ENCODE data around the gene SLK.

The SLK gene

GRCh38 chr10:103991393-103992128, 24.6 kb downstream of the SLK start:
- DNase-seq = no peak

- no peak for DNase-seq
Measured at GRCh38 chr10:103995134-103995533, 28.2 kb downstream of the SLK start.

DNA sequence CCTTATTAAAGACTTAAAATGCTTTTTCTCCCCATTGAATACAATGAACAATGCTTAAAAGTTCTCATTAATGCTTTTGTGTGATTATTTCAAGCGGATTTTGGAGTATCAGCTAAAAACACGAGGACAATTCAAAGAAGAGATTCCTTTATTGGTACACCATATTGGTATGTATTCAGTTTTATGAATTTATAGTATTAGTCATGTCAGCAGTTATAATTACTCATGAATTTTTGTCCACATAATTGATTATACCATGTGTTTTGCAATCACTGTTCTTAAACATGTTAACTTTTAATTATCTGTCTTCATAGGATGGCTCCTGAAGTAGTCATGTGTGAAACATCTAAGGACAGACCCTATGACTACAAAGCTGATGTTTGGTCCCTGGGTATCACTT, 31.9 kb downstream of the SLK start:
- no peak for DNase-seq

DNA sequence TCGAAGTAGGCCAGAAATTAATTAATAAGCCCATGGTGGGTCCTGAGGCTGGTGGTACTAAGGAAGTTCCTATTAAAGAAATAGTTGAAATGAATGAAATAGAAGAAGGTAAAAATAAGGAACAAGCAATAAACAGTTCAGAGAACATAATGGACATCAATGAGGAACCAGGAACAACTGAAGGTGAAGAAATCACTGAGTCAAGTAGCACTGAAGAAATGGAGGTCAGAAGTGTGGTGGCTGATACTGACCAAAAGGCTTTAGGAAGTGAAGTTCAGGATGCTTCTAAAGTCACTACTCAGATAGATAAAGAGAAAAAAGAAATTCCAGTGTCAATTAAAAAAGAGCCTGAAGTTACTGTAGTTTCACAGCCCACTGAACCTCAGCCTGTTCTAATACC, 36.0 kb downstream of the SLK start:
- DNase-seq = no peak

- DNase-seq = no peak
Measured at GRCh38 chr10:104005172-104005863, 38.4 kb downstream of the SLK start.

DNA sequence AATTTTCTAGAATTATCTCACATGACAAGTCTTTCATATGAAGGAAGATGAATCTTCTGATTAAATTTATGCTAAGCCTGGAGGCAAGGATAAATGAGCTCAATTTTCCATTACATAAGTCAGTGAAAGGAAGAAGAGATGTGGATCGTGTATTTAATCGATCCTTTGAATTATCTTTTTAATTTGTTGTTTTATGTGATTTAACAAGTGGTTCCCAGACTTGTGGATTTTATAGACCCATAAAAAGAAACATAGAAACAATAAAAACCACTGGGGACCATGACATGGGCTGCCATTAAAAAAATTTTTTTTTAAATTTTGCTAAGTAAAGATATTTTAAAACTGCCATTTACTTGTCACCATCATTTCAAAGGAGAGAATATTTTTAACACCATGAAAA, 45.0 kb downstream of the SLK start:
- DNase-seq = no peak

GRCh38 chr10:104013489-104013888, 46.5 kb downstream of the SLK start:
- no peak for DNase-seq

- no peak for DNase-seq
Measured at GRCh38 chr10:104014176-104014575, 47.2 kb downstream of the SLK start.

DNA sequence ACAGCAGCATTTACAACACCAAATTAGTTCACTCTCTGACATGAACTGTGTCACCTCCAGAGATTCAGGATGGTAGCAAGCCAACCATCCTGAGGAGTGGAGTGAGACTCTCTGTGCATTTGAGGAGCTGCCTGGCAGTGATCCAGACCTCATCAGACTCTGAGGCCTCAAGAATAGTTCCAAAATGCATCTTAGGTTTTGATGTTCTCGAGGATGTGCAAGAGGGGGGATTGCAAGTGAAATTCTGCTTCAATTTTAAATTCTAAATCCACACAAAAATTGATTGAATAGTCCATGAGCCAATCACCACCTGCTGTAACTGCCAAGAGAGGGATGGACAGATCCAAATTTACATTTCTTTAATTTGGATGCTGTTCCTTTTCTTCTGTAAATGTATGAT, 49.7 kb downstream of the SLK start:
- DNase-seq = no peak

GRCh38 chr10:104018471-104018870, 51.5 kb downstream of the SLK start:
- no peak for DNase-seq

DNA sequence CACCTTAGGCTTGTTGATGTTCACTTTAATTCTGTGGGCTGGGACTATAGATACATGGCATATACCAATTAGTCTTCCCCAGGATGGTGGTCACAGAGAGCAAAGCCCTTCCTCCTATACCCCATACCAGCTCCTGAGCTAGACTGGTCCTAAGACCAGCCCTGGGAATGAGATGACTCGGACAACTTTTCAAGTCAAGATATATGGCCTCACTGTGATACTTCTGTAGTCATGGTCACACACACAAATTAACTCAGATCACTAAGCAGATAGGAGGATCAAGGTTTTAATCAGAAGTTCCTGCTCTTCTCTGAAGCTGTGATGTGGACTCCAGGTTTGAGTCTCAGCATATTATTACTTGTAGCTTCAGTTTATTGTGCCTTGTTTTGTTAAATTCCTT, 53.1 kb downstream of the SLK start:
- no peak for DNase-seq

- DNase-seq = no peak
Measured at GRCh38 chr10:104021246-104021645, 54.3 kb downstream of the SLK start.

DNA sequence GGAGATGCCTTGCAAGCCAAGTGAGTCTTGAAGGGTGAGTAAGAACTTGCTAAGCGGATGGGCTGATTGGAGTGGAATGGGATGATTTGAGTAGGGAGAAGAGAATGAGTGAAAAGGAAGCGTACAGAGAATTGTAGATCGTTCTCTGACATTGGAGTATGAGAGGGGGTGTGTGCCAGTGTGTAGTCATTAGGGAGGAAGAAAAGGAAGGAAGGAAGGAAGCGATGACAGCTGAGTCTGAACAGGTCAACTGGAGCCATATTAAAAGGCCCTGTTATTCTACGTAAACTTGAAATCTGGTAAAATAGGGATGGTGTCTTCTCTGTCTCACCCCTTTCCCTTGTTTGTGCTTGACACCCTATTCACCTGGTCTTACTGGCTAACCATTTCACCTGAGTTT, 55.1 kb downstream of the SLK start:
- DNase-seq = no peak

DNA sequence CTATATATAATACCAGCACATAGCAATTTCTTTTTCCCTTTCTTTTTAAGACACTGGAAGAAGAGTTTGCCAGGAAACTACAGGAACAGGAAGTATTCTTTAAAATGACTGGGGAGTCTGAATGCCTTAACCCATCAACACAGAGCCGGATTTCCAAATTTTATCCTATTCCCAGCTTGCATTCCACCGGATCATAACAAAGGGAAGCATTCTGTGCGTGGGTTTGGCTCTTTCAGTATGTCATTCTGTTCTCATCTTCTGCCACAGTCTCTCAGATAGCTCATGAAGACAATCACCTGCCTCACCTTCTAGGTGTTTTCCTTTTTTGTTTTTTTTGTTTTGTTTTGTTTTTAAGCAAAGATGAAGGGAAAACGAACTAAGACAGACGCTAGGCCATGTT, 58.6 kb downstream of the SLK start:
- DNase-seq = no peak

DNA sequence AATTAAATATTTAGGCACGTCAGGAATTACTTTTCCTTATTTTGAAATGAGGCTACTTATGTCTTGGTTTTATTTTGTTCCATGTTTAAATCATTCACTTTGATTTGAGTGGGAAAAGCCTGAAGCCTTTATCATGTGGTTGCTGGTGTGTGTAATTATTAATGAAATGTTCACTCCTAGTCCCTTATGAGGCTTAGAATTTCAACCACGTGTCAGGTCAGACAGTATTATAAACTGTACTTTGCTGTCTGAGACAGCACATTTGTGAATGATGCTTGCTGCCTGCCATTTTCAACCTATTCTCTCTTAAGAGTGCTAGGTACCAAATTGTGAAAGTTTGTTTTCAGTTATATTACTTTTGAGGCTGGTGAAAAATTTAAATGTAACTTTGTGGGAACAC, 59.8 kb downstream of the SLK start:
- DNase-seq = no peak

DNA sequence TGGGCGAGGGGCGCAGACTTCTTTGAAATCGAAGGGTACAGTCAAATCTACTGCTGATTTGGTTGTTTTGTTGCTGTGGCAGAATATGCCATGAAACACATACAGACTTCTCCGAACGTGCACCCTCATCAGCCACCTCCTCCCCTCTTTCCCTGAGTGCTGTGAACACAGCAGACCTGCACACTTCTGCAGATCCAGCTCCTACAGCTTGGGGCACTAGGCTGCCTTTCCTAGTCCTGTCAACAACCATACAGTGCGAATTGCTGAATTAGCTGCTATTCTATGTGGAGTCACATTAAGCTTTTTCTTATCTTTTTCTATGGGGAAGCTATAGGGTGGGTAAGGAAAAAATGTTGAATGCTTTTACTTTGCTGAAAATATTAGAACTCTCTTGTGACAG, 61.2 kb downstream of the SLK start:
- DNase-seq = no peak

GRCh38 chr10:104028823-104029520, 62.0 kb downstream of the SLK start:
- DNase-seq = no peak

DNA sequence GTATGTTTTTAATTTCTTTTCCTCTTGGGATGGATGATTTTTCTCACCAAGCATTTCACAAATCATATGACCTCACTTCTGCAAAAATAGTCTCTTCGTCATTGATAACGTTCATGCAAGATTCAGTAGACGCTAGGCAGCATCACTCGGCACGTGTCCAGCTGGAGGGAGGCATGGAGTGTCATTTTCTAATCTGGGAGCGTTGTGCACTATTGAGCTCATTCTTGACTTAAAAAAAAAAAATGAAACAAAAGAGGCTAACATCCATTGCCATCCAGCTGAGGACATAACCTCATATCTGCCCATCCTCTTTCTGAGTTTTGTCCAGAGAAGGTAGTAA, 62.6 kb downstream of the SLK start:
- DNase-seq = no peak

DNA sequence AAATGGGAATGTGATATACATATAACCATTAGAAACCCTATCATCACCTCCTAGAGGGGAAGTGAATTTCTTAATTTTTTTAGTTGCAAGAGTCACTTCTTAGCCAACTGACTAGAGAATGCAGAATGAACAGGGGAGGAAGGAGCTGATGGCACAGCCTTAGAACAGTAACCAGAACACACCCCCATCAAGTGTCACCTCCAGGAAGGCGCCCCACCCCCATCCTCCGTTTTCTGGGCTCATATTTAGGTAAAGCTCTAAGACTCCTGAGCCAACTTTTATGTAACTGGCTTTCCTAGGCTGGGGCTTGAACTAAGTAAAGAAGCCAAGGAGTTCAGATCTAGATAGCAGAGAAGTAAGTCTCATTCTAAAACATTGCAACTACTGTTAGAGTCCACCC, 64.7 kb downstream of the SLK start:
- DNase-seq = no peak

DNA sequence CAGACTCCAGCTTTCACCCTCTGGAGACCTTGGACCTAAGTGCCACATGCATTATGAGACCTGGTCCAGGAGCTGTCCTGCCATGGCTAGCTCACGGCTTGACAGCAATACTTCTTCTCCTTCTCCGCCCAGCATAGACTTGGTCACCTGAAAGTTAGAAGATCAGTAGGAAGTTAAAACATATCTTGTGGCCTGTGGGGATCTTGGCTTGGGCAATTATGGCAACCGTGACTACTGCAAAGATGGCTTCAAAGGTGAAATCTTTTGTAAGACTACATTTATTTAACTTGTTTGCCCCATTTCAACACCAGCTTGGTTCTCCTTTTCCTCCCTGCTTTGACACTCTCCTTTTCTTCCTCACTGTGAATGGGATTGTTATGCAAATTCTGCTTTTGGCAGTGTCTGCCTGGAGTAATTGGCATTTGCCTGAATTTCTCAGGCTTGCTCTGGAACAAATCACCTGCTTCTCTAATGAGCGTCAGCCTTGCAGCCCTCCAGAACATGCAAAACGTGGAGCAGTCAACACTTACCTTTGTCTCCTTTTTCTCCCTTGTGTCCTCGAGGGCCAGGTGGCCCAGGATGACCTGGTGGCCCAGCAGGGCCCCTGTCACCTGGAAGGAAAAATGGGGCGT, 65.3 kb downstream of the SLK start:
- no peak for DNase-seq

- no peak for DNase-seq
Measured at GRCh38 chr10:104033401-104033930, 66.5 kb downstream of the SLK start.

DNA sequence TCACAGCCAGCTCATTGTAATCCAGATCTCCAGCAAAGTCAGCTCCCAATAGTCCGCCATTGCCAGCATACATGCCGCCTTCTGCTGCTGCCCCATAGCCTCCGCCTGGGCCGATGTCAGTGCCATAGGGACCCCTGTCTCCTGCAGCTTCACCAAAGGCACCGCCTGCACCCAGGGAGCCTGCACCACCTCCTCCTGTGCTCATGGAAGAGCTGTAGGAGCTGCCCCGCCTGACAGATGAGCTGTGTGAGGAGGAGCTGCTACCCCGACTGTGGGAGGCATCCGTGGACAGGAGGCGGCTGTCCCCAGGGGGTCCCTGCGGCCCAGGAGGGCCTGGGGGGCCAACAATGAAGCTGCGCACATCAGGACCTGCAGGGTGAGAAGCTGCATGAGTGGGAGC, 67.0 kb downstream of the SLK start:
- no peak for DNase-seq

DNA sequence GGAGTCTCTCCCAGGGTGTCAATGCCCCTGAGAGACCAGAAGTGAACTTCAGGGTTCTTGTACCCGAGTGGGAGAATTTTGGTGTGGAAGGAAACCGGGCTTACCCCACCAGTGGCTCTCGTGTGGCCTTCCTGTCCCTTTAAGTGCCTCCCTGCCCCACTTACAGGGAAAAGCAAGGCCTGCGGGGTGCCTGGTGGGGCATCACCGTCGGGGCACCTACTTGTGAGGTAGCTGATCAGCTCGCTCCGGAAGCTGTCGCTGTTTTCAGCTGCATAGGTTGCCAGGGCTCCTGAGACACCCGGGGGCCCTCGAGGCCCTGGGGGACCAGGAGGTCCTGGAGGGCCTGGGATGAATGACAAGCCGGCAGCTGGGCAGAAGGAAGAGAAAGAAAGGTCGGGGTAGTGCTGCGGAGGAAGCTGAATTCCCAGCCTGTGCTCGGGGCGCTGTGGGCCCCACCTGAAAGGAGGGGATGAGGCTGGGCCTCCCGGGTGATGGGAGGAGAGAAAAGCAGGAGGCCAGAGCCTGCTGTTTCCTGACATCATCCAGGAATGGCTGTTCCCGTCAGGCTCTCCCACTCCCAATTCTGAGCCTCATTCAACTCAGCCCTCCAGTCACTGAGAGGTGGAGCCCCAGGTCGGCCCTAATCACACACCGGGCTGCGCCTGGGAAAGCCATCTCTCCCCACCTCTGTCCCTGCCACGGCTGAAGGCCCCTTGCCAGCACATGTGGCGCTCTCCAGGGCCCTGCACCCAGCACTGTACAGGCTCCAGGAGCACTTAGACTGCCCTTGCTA, 67.7 kb downstream of the SLK start:
- DNase-seq = no peak
